ENCODE results near the gene CLCA1.

The CLCA1 gene

DNA sequence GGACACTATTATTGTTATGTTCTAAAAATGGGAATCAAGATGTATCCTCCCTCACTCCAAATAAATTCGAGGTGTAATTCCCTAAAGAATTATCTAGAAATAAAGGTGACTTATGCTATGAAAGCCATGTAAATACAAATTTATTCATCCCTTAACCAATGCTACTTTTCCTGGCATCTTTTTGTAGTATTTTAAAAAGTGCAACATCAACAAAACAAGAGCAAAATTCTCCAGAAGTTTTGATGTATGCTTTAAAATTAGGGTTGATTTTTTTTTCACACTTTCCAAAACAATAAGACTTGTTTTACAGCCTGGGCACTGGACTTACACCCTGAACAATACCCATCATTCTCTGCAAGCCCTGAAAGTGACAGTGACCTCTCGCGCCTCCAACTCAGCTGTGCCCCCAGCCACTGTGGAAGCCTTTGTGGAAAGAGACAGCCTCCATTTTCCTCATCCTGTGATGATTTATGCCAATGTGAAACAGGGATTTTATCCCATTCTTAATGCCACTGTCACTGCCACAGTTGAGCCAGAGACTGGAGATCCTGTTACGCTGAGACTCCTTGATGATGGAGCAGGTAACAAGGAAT, 21.4 kb upstream of the CLCA1 start:
- Mint-ChIP-seq H3K4me3 (no peak overlapping the region), H3K27me3 (ENCODE audit: low read depth) (peaks cover 5% of the 10 kb centered on the region), H3K36me3 (ENCODE audit: low read depth) (no peaks in the 10 kb centered on the region), H3K4me1 (ENCODE audit: low read depth) (peaks cover 3% of the 10 kb centered on the region), H3K27ac (no peak overlapping the region), H3K9me3 (no peaks in the 10 kb centered on the region)

DNA sequence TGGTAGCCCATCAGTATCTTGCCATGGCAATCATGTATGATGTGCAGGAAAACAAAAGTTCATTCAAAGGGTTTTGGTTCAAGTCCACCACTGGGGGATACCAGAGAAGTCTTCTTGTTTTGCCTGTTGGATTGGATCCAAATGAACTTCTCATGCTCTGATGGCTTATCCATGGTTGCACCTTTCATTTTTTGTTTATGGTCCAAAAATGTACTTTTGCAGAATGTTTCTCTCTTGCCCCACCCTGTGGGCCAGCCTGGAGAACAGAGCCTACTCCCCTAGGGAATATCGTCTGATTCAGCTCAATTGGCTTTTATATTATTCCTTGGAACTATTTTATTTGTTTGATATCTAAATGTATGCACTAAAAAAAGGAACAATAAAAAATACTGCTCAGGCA, 20.1 kb upstream of the CLCA1 start:
- H3K36me3 Mint-ChIP-seq (ENCODE audit: low read depth), result no peaks in the 10 kb centered on the region
- no peak overlapping the region for H3K27ac Mint-ChIP-seq
- no peaks in the 10 kb centered on the region for H3K9me3 Mint-ChIP-seq
- H3K4me3 Mint-ChIP-seq, result no peak overlapping the region
- peaks cover 3% of the 10 kb centered on the region for H3K4me1 Mint-ChIP-seq (ENCODE audit: low read depth)
- H3K27me3 Mint-ChIP-seq (ENCODE audit: low read depth), result peaks cover 12% of the 10 kb centered on the region

DNA sequence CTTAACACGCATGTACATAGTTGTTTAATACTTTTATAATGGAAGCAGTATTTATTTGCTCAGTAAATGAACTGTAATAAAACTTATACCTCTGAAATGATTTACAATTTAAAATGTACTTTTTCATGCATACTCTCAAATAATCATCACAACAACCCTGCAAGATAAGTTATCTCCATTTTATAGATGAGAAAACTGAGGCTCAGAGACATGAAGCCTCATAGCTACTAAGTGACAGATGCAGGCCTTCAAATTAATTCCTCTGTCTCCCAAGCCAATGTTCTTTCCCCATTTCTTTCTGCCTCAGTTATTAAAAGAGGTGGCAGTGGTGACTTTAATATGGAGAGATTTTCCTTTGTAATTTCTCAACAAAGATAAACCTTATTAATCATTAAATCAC, 19.6 kb upstream of the CLCA1 start:
- Mint-ChIP-seq H3K27me3 (ENCODE audit: low read depth) (peaks cover 12% of the 10 kb centered on the region), H3K27ac (no peak overlapping the region), H3K9me3 (no peaks in the 10 kb centered on the region), H3K36me3 (ENCODE audit: low read depth) (no peaks in the 10 kb centered on the region), H3K4me3 (no peak overlapping the region), H3K4me1 (ENCODE audit: low read depth) (peaks cover 3% of the 10 kb centered on the region)

GRCh38 chr1:86450847-86451246, 17.9 kb upstream of the CLCA1 start:
- Mint-ChIP-seq H3K36me3 (ENCODE audit: low read depth) (no peaks in the 10 kb centered on the region), H3K27me3 (ENCODE audit: low read depth) (peaks cover 12% of the 10 kb centered on the region), H3K9me3 (no peaks in the 10 kb centered on the region), H3K4me3 (no peak overlapping the region), H3K4me1 (ENCODE audit: low read depth) (no peaks in the 10 kb centered on the region), H3K27ac (no peak overlapping the region)

GRCh38 chr1:86453664-86454063, 15.1 kb upstream of the CLCA1 start:
- H3K27me3 Mint-ChIP-seq (ENCODE audit: low read depth), result peaks cover 25% of the 10 kb centered on the region
- no peak overlapping the region for H3K27ac Mint-ChIP-seq
- no peaks in the 10 kb centered on the region for H3K4me1 Mint-ChIP-seq (ENCODE audit: low read depth)
- no peaks in the 10 kb centered on the region for H3K36me3 Mint-ChIP-seq (ENCODE audit: low read depth)
- H3K4me3 Mint-ChIP-seq, result no peak overlapping the region
- no peaks in the 10 kb centered on the region for H3K9me3 Mint-ChIP-seq

GRCh38 chr1:86455073-86455472, 13.7 kb upstream of the CLCA1 start:
- H3K36me3 Mint-ChIP-seq (ENCODE audit: low read depth), result no peaks in the 10 kb centered on the region
- no peaks in the 10 kb centered on the region for H3K4me1 Mint-ChIP-seq (ENCODE audit: low read depth)
- no peaks in the 10 kb centered on the region for H3K9me3 Mint-ChIP-seq
- peaks cover 25% of the 10 kb centered on the region for H3K27me3 Mint-ChIP-seq (ENCODE audit: low read depth)
- no peak overlapping the region for H3K27ac Mint-ChIP-seq
- H3K4me3 Mint-ChIP-seq, result no peak overlapping the region

DNA sequence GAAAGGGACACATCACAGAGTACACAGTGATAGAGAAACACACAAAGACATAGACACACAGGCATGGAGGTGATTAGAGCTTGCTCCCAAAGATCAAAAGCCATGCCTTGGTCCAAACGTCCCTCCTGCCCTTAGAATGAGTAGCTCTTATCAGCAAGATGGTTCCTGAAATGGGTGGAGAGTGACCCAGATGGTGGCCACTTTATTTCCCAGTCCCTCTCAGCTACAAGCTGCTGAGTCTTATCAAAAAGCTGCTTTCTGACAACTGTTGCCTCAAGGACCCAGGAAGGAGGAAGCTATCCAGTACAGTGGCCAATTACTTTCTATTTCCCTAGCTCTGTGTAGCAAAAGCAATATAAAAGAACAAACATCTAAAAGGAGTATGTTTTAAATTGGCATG, 7.7 kb upstream of the CLCA1 start:
- H3K27ac Mint-ChIP-seq, result no peak overlapping the region
- H3K36me3 Mint-ChIP-seq (ENCODE audit: low read depth), result no peaks in the 10 kb centered on the region
- no peak overlapping the region for H3K4me3 Mint-ChIP-seq
- H3K4me1 Mint-ChIP-seq (ENCODE audit: low read depth), result no peaks in the 10 kb centered on the region
- no peaks in the 10 kb centered on the region for H3K9me3 Mint-ChIP-seq
- H3K27me3 Mint-ChIP-seq (ENCODE audit: low read depth), result peaks cover 17% of the 10 kb centered on the region

- Mint-ChIP-seq H3K27me3 (ENCODE audit: low read depth) (peaks cover 17% of the 10 kb centered on the region), H3K9me3 (no peaks in the 10 kb centered on the region), H3K4me3 (no peak overlapping the region), H3K4me1 (ENCODE audit: low read depth) (no peaks in the 10 kb centered on the region), H3K36me3 (ENCODE audit: low read depth) (no peaks in the 10 kb centered on the region), H3K27ac (no peak overlapping the region)
Measured at GRCh38 chr1:86461482-86461881, 7.2 kb upstream of the CLCA1 start.

GRCh38 chr1:86464819-86465218, 3.9 kb upstream of the CLCA1 start:
- Mint-ChIP-seq H3K27ac (no peak overlapping the region), H3K4me1 (ENCODE audit: low read depth) (no peaks in the 10 kb centered on the region), H3K4me3 (no peak overlapping the region), H3K9me3 (no peaks in the 10 kb centered on the region), H3K27me3 (ENCODE audit: low read depth) (peaks cover 3% of the 10 kb centered on the region), H3K36me3 (ENCODE audit: low read depth) (no peaks in the 10 kb centered on the region)

DNA sequence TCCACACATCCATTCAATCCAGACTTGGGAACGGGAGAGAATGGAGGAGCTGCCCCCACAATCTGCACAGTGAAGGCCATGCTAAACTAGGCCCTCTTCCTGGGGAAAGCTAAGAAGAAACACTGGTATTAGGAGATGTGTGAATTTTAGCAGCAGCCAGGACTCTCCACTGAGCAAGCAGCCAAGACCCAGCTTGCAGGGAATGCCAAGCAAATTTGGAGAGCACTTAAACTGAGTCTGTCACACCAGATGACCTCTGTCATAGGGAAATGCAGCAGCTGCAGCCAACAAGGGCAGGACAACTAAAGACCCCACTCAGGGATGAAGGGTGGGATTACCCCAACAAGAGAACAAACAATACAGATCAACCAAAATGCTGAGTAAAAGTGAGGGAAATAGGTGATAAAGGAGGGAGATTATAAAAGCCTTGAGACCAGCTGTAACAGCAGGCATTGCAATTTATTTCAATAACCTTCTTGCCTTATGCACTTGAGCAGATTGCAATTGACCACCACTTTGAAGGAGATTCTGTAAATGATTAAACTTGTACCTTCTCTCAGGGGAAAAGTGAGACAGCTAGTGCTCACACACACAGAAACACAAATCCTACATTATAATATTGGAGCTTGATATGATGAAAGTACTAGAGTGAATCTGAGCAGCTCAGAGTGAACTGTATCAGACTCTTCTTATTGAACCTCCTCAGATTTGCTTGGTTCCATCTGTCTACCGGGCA, 2.5 kb upstream of the CLCA1 start:
- H3K4me3 Mint-ChIP-seq, result no peak overlapping the region
- H3K9me3 Mint-ChIP-seq, result no peaks in the 10 kb centered on the region
- no peaks in the 10 kb centered on the region for H3K36me3 Mint-ChIP-seq (ENCODE audit: low read depth)
- H3K27me3 Mint-ChIP-seq (ENCODE audit: low read depth), result peaks cover 10% of the 10 kb centered on the region
- no peak overlapping the region for H3K27ac Mint-ChIP-seq
- H3K4me1 Mint-ChIP-seq (ENCODE audit: low read depth), result no peaks in the 10 kb centered on the region

DNA sequence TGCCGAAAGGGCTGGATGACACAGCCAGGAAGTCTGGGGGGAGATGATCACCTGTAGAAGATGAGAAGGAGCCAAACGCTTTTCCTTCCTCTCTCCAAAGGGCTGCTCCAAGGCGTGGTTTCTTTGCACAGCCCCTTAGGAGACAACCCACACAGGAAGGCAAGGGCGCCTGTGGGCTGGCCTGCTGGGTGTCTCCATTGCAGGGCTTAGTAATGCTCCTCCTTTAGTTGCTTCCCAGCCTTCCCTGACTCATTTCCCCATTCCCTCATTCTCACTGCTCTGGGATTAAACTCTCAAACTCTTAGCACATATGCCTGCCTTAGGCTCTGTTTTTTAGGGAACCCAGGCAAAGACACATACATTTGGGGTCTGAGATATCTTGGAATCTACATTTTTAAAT, 1.7 kb upstream of the CLCA1 start:
- Mint-ChIP-seq H3K9me3 (no peaks in the 10 kb centered on the region), H3K4me3 (no peak overlapping the region), H3K27ac (no peak overlapping the region), H3K36me3 (ENCODE audit: low read depth) (no peaks in the 10 kb centered on the region), H3K4me1 (ENCODE audit: low read depth) (no peaks in the 10 kb centered on the region), H3K27me3 (ENCODE audit: low read depth) (peaks cover 12% of the 10 kb centered on the region)

- Mint-ChIP-seq H3K27me3 (ENCODE audit: low read depth) (peaks cover 14% of the 10 kb centered on the region), H3K9me3 (no peaks in the 10 kb centered on the region), H3K36me3 (ENCODE audit: low read depth) (no peaks in the 10 kb centered on the region), H3K27ac (no peak overlapping the region), H3K4me3 (no peak overlapping the region), H3K4me1 (ENCODE audit: low read depth) (no peaks in the 10 kb centered on the region)
Measured at GRCh38 chr1:86470859-86471258, 2.1 kb downstream of the CLCA1 start.

GRCh38 chr1:86471291-86471690, 2.6 kb downstream of the CLCA1 start:
- Mint-ChIP-seq H3K4me1 (ENCODE audit: low read depth) (no peaks in the 10 kb centered on the region), H3K4me3 (no peak overlapping the region), H3K27ac (no peak overlapping the region), H3K27me3 (ENCODE audit: low read depth) (peaks cover 14% of the 10 kb centered on the region), H3K36me3 (ENCODE audit: low read depth) (no peaks in the 10 kb centered on the region), H3K9me3 (no peaks in the 10 kb centered on the region)

DNA sequence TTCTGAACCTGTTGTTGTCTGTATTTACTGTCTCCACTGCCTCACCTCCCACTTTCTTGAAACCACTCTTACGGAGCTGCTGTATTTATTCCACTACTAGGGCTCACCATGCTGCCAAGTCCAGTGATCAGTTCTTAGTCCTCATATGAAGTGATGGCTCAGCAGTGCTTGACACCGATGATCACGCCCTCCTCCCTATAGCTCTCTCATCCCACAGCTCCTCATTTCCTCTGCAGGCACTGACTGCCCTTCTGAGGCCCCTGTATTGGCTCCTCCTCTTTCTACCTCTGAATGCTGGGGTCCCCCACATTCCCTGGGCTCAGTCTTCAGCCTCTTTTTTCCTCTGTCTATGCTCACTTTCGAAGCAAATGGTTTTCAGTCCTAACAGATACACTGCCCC, 3.4 kb downstream of the CLCA1 start:
- H3K27me3 Mint-ChIP-seq (ENCODE audit: low read depth), result peaks cover 14% of the 10 kb centered on the region
- H3K9me3 Mint-ChIP-seq, result no peaks in the 10 kb centered on the region
- H3K36me3 Mint-ChIP-seq (ENCODE audit: low read depth), result no peaks in the 10 kb centered on the region
- no peak overlapping the region for H3K27ac Mint-ChIP-seq
- H3K4me3 Mint-ChIP-seq, result no peak overlapping the region
- no peaks in the 10 kb centered on the region for H3K4me1 Mint-ChIP-seq (ENCODE audit: low read depth)

DNA sequence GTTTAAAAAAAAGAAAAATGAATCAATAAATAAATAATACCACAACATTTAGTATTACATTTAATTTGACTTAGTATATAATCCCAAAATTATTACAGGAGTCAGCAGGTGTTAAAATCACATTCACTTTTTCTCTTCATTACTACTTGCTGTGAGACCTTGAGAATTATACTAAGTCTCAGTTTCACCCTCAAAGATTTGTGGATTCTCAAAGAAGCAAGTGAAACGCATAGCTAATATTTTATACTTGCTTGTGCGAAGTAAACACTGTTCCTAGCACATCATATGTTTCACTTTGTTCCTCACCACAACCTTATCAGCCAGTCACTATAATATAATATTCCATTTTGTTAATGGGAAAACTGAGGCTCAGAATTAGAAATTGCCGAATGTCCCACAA, 4.0 kb downstream of the CLCA1 start:
- no peaks in the 10 kb centered on the region for H3K36me3 Mint-ChIP-seq (ENCODE audit: low read depth)
- peaks cover 14% of the 10 kb centered on the region for H3K27me3 Mint-ChIP-seq (ENCODE audit: low read depth)
- no peak overlapping the region for H3K4me3 Mint-ChIP-seq
- no peaks in the 10 kb centered on the region for H3K9me3 Mint-ChIP-seq
- no peak overlapping the region for H3K27ac Mint-ChIP-seq
- no peaks in the 10 kb centered on the region for H3K4me1 Mint-ChIP-seq (ENCODE audit: low read depth)
